Measurements from ENCODE around the gene CAPNS1.

GRCh38 chr19:36092566-36092965 is 47.3 kb upstream of the CAPNS1 start:
- TF ChIP-seq, protein P1, sequence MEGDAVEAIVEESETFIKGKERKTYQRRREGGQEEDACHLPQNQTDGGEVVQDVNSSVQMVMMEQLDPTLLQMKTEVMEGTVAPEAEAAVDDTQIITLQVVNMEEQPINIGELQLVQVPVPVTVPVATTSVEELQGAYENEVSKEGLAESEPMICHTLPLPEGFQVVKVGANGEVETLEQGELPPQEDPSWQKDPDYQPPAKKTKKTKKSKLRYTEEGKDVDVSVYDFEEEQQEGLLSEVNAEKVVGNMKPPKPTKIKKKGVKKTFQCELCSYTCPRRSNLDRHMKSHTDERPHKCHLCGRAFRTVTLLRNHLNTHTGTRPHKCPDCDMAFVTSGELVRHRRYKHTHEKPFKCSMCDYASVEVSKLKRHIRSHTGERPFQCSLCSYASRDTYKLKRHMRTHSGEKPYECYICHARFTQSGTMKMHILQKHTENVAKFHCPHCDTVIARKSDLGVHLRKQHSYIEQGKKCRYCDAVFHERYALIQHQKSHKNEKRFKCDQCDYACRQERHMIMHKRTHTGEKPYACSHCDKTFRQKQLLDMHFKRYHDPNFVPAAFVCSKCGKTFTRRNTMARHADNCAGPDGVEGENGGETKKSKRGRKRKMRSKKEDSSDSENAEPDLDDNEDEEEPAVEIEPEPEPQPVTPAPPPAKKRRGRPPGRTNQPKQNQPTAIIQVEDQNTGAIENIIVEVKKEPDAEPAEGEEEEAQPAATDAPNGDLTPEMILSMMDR (IDR thresholded peaks at IDR 0.05; ENCODE audit: borderline replicate concordance, extremely low read depth, low read length, poor library complexity, severe bottlenecking) = no peak
- TF ChIP-seq EZH2 (IDR thresholded peaks at IDR 0.05; ENCODE audit: borderline replicate concordance, low read depth, low read length, severe bottlenecking) = no peak

All from DND-41 (cell line).